GM12891 (cell line): Measurements from ENCODE around the gene NBEA.
"Not testable (repeated sequence)": the region's sequence is repeated elsewhere in the genome, so short reads cannot be mapped to it uniquely, and the experiment has no call there.

Experiments used
- DNase-seq: peaks from one replicate; pipeline ENCODE4 v3.0.0; 2011; ENCODE audit warnings: low spot score; ENCODE audit not compliant: insufficient read length
- FAIRE-seq: peaks from 2 replicates; lab custom pipeline; 2011; peaks lifted over from hg19 to GRCh38; lab: Jason Lieb, UNC
- PAX5 ChIP-seq: IDR thresholded peaks from 2 replicates; pipeline ENCODE4 v1.6.1; 2011; ENCODE audit warnings: low read length, moderate library complexity, mild to moderate bottlenecking; ENCODE audit not compliant: insufficient read depth, severe bottlenecking
- POLR2A ChIP-seq: IDR thresholded peaks from 2 replicates; pipeline ENCODE4 v1.6.1; 2011; ENCODE audit warnings: low read depth, low read length, control low read depth
- POLR2AphosphoS5 ChIP-seq: IDR thresholded peaks from 2 replicates; pipeline ENCODE4 v1.6.1; 2011; ENCODE audit warnings: low read depth, low read length, control low read depth
- POU2F2 ChIP-seq: IDR thresholded peaks from 2 replicates; pipeline ENCODE4 v1.6.1; 2011; ENCODE audit warnings: low read depth, mild to moderate bottlenecking, control low read depth, low read length, moderate library complexity
- SPI1 ChIP-seq: IDR thresholded peaks from 2 replicates; pipeline ENCODE4 v1.6.1; 2011; ENCODE audit warnings: low read depth, low read length, control low read depth
- TAF1 ChIP-seq: IDR thresholded peaks from 2 replicates; pipeline ENCODE4 v1.6.1; 2011; ENCODE audit warnings: low read depth, low read length, control low read depth

NBEA gene

DNA sequence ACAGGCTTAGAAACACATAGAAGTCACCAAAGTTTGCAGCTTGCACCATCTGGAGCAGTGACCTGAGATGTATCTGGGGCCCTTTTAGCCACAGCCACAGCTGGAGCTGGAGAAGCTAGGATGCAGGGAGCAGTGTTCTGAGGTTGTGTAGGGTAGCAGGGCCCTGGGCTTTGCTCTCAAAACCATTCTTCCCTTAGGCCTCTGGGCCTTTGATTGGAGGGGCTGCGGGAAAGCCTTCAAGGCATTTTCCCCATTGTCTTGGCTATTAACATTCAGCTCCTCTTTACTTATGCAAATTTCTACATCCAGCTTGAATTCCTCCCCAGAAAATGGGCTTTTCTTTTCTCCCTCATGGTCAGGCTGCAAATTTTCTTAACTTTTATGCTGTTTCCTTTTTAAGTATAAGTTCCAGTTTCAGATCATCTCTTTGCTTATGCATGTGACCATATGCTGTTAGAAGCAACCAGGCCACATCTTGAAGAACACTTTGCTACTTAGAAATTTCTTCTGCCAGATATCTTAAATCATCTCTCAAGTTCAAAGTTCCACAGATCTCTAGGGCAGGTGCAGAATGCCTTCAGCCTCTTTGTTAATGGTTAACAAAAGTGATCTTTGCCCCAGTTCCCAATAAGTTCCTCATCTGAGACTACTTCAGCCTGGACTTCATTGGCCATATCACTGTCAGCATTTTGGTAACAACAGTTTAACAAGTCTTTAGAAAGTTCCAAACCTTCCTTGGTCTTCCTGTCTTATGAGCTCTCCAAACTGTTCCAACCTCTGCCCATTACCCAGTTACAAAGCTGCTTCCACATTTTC lies 48.5 kb downstream of the NBEA start:
- no peak for FAIRE-seq
- no peak for DNase-seq
- TF ChIP-seq POLR2A (no peak), POLR2AphosphoS5 (no peak), PAX5 (no peak), POU2F2 (no peak), SPI1 (no peak), TAF1 (no peak)

- no peak for DNase-seq
- no peak for TF ChIP-seq POU2F2
- TF ChIP-seq SPI1: no peak
- TF ChIP-seq PAX5: no peak
- FAIRE-seq: no peak
Measured at GRCh38 chr13:34993470-34993869, 51.4 kb downstream of the NBEA start.

DNA sequence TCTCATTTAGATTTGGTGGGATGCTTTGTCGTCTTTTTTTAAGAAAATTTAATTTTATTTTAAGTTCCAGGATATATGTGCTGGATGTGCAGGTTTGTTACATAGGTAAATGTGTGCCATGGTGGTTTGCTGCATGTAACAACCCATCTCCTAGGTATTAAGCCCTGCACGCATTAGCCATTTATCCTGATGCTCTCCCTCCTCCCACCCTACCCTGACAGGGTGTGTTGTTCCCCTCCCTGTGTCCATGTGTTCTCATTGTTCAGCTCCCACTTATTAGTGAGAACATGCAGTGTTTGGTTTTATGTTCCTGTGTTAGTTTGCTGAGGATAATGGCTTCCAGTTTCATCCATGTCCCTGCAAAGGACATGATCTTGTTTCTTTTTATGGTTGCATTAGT lies 61.7 kb downstream of the NBEA start:
- DNase-seq, FAIRE-seq: not testable (repeated sequence)

DNA sequence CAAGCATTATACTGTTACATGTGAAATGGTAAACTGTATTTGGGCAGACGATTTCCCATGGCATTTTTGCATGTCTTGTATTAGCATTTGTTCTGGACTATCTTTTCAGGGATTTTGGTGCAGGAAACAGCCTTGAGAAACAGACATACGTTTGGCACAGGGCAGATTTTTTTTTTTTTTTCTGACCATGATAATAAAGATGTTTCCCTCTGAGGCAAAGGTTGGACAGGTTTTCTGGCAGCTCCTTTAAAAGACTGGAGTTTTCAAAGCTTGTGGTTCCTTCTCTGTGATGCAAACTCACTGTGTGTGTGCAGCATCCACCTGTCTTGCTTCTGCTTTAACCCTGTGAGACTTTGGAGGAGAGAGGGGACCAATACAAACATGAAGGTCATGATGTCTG lies 63.0 kb downstream of the NBEA start:
- TF ChIP-seq TAF1 (no peak), POLR2A (no peak), SPI1 (no peak), PAX5 (no peak), POLR2AphosphoS5 (no peak), POU2F2 (no peak)
- DNase-seq (no peak), FAIRE-seq (no peak)

GRCh38 chr13:35014606-35015213 lies 72.6 kb downstream of the NBEA start:
- FAIRE-seq: no peak
- TF ChIP-seq PAX5 (no peak), POU2F2 (no peak), POLR2A (no peak), SPI1 (no peak), TAF1 (no peak), POLR2AphosphoS5 (no peak)
- DNase-seq: no peak

- TF ChIP-seq POLR2A (no peak), TAF1 (no peak), POU2F2 (no peak), SPI1 (no peak), PAX5 (no peak), POLR2AphosphoS5 (no peak)
- DNase-seq: no peak
- FAIRE-seq: no peak
Measured at GRCh38 chr13:35016362-35017112, 74.5 kb downstream of the NBEA start.

- no peak for TF ChIP-seq TAF1
- no peak for TF ChIP-seq PAX5
- TF ChIP-seq SPI1: no peak
- no peak for TF ChIP-seq POU2F2
- TF ChIP-seq POLR2AphosphoS5: no peak
- TF ChIP-seq POLR2A: no peak
- DNase-seq (no peak), FAIRE-seq (no peak)
Measured at GRCh38 chr13:35025314-35025713, 83.2 kb downstream of the NBEA start.

DNA sequence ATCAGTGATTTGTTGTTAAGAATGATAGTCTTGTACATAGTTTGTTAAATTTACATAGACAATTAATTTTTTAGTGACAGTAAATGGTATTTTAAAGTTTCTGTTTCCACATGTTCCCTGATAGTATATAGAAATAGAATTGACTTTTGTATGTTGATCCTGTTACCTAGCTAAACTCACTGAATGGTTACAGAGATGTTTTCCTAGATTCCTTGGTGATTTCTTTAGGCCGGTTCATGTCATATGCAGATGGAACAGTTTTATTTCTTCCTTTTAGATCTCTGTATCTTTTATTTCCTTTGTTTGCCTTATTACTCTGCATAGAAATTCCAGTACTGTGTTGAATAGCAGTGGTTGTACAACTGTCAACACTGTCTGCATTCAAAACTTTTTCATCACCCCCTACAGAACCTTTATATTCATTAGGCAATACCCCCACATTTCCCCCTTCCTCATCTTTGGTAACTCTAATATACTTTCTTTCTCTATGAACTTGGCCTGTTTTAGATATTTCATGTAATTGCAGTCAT lies 86.3 kb downstream of the NBEA start:
- TF ChIP-seq SPI1 (no peak), POLR2A (no peak), TAF1 (no peak), POLR2AphosphoS5 (no peak), POU2F2 (no peak), PAX5 (no peak)
- DNase-seq: no peak
- FAIRE-seq: no peak

GRCh38 chr13:35039012-35039411 lies 96.9 kb downstream of the NBEA start:
- DNase-seq (no peak), FAIRE-seq (no peak)
- no peak for TF ChIP-seq PAX5
- no peak for TF ChIP-seq POU2F2
- TF ChIP-seq SPI1: no peak
- no peak for TF ChIP-seq POLR2AphosphoS5
- TF ChIP-seq POLR2A: no peak
- TF ChIP-seq TAF1: no peak
